ENCODE results near the gene SARS1.
"Not testable (repeated sequence)": the region's sequence is repeated elsewhere in the genome, so short reads cannot be mapped to it uniquely, and the experiment has no call there.

Gene SARS1

GRCh38 chr1:109274533-109275476 lies 61.1 kb downstream of the SARS1 start:
- no peak for DNase-seq (ENCODE audit: low read depth in 2 of 2)

GRCh38 chr1:109275706-109276345 lies 62.1 kb downstream of the SARS1 start:
- no peak for DNase-seq (ENCODE audit: low read depth in 2 of 2)

GRCh38 chr1:109277434-109278204 lies 63.9 kb downstream of the SARS1 start:
- DNase-seq (ENCODE audit: low read depth in 2 of 2): peak; percentile 52 to 62

GRCh38 chr1:109279615-109280278 lies 66.0 kb downstream of the SARS1 start:
- no peak for DNase-seq (ENCODE audit: low read depth in 2 of 2)

- DNase-seq (ENCODE audit: low read depth in 2 of 2): no peak
Measured at GRCh38 chr1:109280862-109281261, 67.1 kb downstream of the SARS1 start.

- DNase-seq (ENCODE audit: low read depth in 2 of 2): no peak
Measured at GRCh38 chr1:109281680-109282496, 68.2 kb downstream of the SARS1 start.

GRCh38 chr1:109282497-109282951 lies 68.8 kb downstream of the SARS1 start:
- no peak for DNase-seq (ENCODE audit: low read depth in 2 of 2)

GRCh38 chr1:109282952-109283747 lies 69.4 kb downstream of the SARS1 start, which contains the start of gene PSRC1:
TSS of gene PSRC1 (minus strand) at chr1:109283145.
- peak; percentile 85 for DNase-seq (ENCODE audit: low read depth in 2 of 2)

- no peak for DNase-seq (ENCODE audit: low read depth in 2 of 2)
Measured at GRCh38 chr1:109283748-109284600, 70.3 kb downstream of the SARS1 start.

- DNase-seq (ENCODE audit: low read depth in 2 of 2): not testable (repeated sequence)
Measured at GRCh38 chr1:109286762-109287161, 73.0 kb downstream of the SARS1 start.

Measured in stimulated activated CD8-positive, alpha-beta memory T cell treated with anti-CD3 and anti-CD28 coated beads, Interleukin-2, amount 100 ng/mL, for 48 hours (primary cell).